Liver (tissue), 9 donors: Measurements from ENCODE around the gene NUP205. TPM values are rescaled to one million over a fixed set of nuclear protein-coding genes. Genes with fewer than 3 reads are reported as not detected.

Experiments used
- DNase-seq: peaks from one replicate; pipeline ENCODE4 v3.0.0-alpha.2; 2017; ENCODE audit warnings: low spot score
- H3K27ac ChIP-seq, 2 donors: one replicate each; pipeline ENCODE4 v1.7.0; 2013; ENCODE audit warnings: inconsistent platforms in 2 of 2, low read length in 2 of 2, control low read depth in 1 of 2, low read depth in 1 of 2, mild to moderate bottlenecking in 1 of 2
- H3K27me3 ChIP-seq, 4 donors: one replicate each; pipeline versions ENCODE4 v1.6.1 to v1.7.0; 2013; ENCODE audit warnings: low read length in 3 of 4, inconsistent platforms in 1 of 4, mild to moderate bottlenecking in 1 of 4, moderate library complexity in 1 of 4; ENCODE audit not compliant: control insufficient read depth in 4 of 4, insufficient read depth in 4 of 4
- H3K36me3 ChIP-seq, 4 donors: one replicate each; pipeline versions ENCODE4 v1.6.1 to v1.7.0; 2013; ENCODE audit warnings: low read length in 3 of 4, mild to moderate bottlenecking in 3 of 4, low read depth in 1 of 4, moderate library complexity in 1 of 4; ENCODE audit not compliant: control insufficient read depth in 4 of 4, insufficient read depth in 3 of 4
- H3K4me1 ChIP-seq, 4 donors: one replicate each; pipeline versions ENCODE4 v1.6.1 to v1.7.0; 2013; ENCODE audit warnings: low read length in 3 of 4, mild to moderate bottlenecking in 3 of 4, moderate library complexity in 1 of 4; ENCODE audit not compliant: control insufficient read depth in 4 of 4, insufficient read depth in 4 of 4
- H3K4me3 ChIP-seq, 3 donors: one replicate each; pipeline versions ENCODE4 v1.6.1 to v1.7.0; 2013; ENCODE audit warnings: low read length in 3 of 3, control low read depth in 1 of 3, low read depth in 1 of 3, mild to moderate bottlenecking in 1 of 3
- H3K9ac ChIP-seq, 2 donors: one replicate each; pipeline ENCODE4 v1.7.0; 2013; ENCODE audit warnings: low read length in 2 of 2, mild to moderate bottlenecking in 2 of 2, moderate library complexity in 2 of 2, control low read depth in 1 of 2, low read depth in 1 of 2
- H3K9me3 ChIP-seq, 4 donors: one replicate each; pipeline versions ENCODE4 v1.6.1 to v1.7.0; 2013; ENCODE audit warnings: low read length in 3 of 4; ENCODE audit not compliant: control insufficient read depth in 4 of 4
- ATF3 ChIP-seq: IDR thresholded peaks from 2 replicates; pipeline ENCODE4 v1.6.1; 2016; ENCODE audit warnings: antibody characterized with exemption
- CTCF ChIP-seq: fragments of 150-350 bp; IDR thresholded peaks from 2 replicates; pipeline ENCODE4 v1.5.1; 2017; ENCODE audit warnings: improper control_type of control experiment, low read depth, low read length; ENCODE audit not compliant: missing input control
- EGR1 ChIP-seq, 2 donors: IDR thresholded peaks; 2 replicates each; pipeline ENCODE4 v1.6.1; 2016 to 2018; ENCODE audit warnings: antibody characterized with exemption in 2 of 2, low read depth in 2 of 2
- FOXA1 ChIP-seq: IDR thresholded peaks from 2 replicates; pipeline ENCODE4 v1.6.1; 2016; ENCODE audit warnings: antibody characterized with exemption
- FOXA2 ChIP-seq: IDR thresholded peaks from 2 replicates; pipeline ENCODE4 v1.6.1; 2016; ENCODE audit warnings: antibody characterized with exemption
- GABPA ChIP-seq, 2 donors: IDR thresholded peaks in 1 of 2; conservative IDR thresholded peaks in 1 of 2; 2 replicates each; pipeline ENCODE4 v1.6.1; 2016; ENCODE audit warnings: antibody characterized with exemption in 2 of 2, mild to moderate bottlenecking in 1 of 2, moderate library complexity in 1 of 2
- HNF4A ChIP-seq, 2 donors: conservative IDR thresholded peaks; 2 replicates each; pipeline ENCODE4 v1.6.1; 2016; ENCODE audit warnings: antibody characterized with exemption in 2 of 2, mild to moderate bottlenecking in 2 of 2
- HNF4G ChIP-seq: IDR thresholded peaks from 2 replicates; pipeline ENCODE4 v1.6.1; 2016; ENCODE audit warnings: antibody characterized with exemption
- JUND ChIP-seq, 2 donors: IDR thresholded peaks; 2 replicates each; pipeline ENCODE4 v1.6.1; 2016; ENCODE audit warnings: antibody characterized with exemption in 2 of 2
- MAX ChIP-seq: IDR thresholded peaks from 2 replicates; pipeline ENCODE4 v1.6.1; 2016; ENCODE audit warnings: antibody characterized with exemption
- NR2F2 ChIP-seq: IDR thresholded peaks from 2 replicates; pipeline ENCODE4 v1.6.1; 2016; ENCODE audit warnings: antibody characterized with exemption
- RAD21 ChIP-seq, 2 donors: IDR thresholded peaks; 2 replicates each; pipeline ENCODE4 v1.6.1; 2016; ENCODE audit warnings: antibody characterized with exemption in 2 of 2, mild to moderate bottlenecking in 2 of 2
- REST ChIP-seq: IDR thresholded peaks from 2 replicates; pipeline ENCODE4 v1.6.1; 2016; ENCODE audit warnings: antibody characterized with exemption, mild to moderate bottlenecking
- RXRA ChIP-seq, 2 donors: IDR thresholded peaks; 2 replicates each; pipeline ENCODE4 v1.6.1; 2017 to 2018; ENCODE audit warnings: antibody characterized with exemption in 2 of 2, mild to moderate bottlenecking in 1 of 2
- SP1 ChIP-seq: IDR thresholded peaks from 2 replicates; pipeline ENCODE4 v1.6.1; 2018; ENCODE audit warnings: antibody characterized with exemption, mild to moderate bottlenecking
- TAF1 ChIP-seq: conservative IDR thresholded peaks from 2 replicates; pipeline ENCODE4 v1.6.1; 2016; ENCODE audit warnings: antibody characterized with exemption, mild to moderate bottlenecking
- YY1 ChIP-seq: IDR thresholded peaks from 2 replicates; pipeline ENCODE4 v1.6.1; 2016; ENCODE audit warnings: antibody characterized with exemption, mild to moderate bottlenecking
- WGBS: extraction: QIAGEN DNeasy Blood & Tissue Kit; methylation state at CpG from one replicate; pipeline ENCODE4 v1.1.7; 2013; 5-methylcytosine and 5-hydroxymethylcytosine counted together
- polyA plus RNA-seq, 2 donors: library from polyadenylated mRNA; stranded (reverse) in 1 of 2; unstranded in 1 of 2; fragments of 200-250 nt in 1 of 2; fragments of >200 nt in 1 of 2; fragmentation: Nextera tagmentation in 1 of 2; extraction: Ambion mirVana in 1 of 2; gene quantifications; one replicate each; pipeline versions ENCODE4 v1.2.1 to v1.2.3, GENCODE V29; 2013 to 2015
- total RNA-seq, 2 donors: library from RNA; depleted of rRNA; stranded (reverse); fragments of >200 nt; gene quantifications; one replicate each; pipeline ENCODE4 v1.2.3, GENCODE V29; 2014
- donor health status: healthy.
- donor health status: healthy.
- donor health status: healthy.
- donor health status: healthy.
- donor health status: healthy.

NUP205 gene
- total and polyA plus RNA-seq, 4 donors, result 6.3 to 27.8 (median 12.0) TPM

- Histone ChIP-seq H3K9ac (no peak overlapping the region), H3K9me3 (no peaks in the 10 kb centered on the region), H3K4me1 (no peaks in the 10 kb centered on the region), H3K27ac (no peak overlapping the region), H3K4me3 (no peak overlapping the region), H3K36me3 (peaks cover 11 to 50% (median 28%) of the 10 kb centered on the region in 4 donors), H3K27me3 (no peaks in the 10 kb centered on the region)
- TF ChIP-seq HNF4G, result no peak
- TF ChIP-seq YY1, result no peak
- TF ChIP-seq RAD21 (IDR thresholded peaks at IDR 0.05), result no peak
- TF ChIP-seq TAF1, result no peak
- no peak for TF ChIP-seq ATF3
- TF ChIP-seq GABPA (IDR thresholded peaks at IDR 0.05 in 1 of 2, conservative IDR thresholded peaks at IDR 0.05 in 1 of 2), result no peak
- TF ChIP-seq SP1, result no peak
- TF ChIP-seq FOXA1, result no peak
- WGBS, result 93% methylated on average over 2 of the region's 2 CpGs
- no peak for DNase-seq
Observed at GRCh38 chr7:135597181-135597925, 39.6 kb downstream of the NUP205 start.

- no peaks in the 10 kb centered on the region for H3K4me1 ChIP-seq
- no peak overlapping the region for H3K27ac ChIP-seq
- peaks cover 11 to 50% (median 26%) of the 10 kb centered on the region in 4 donors for H3K36me3 ChIP-seq
- H3K4me3 ChIP-seq, result no peak overlapping the region
- no peaks in the 10 kb centered on the region for H3K9me3 ChIP-seq
- H3K27me3 ChIP-seq, result no peaks in the 10 kb centered on the region
- no peak for TF ChIP-seq FOXA2
- no peak for TF ChIP-seq GABPA (IDR thresholded peaks at IDR 0.05 in 1 of 2, conservative IDR thresholded peaks at IDR 0.05 in 1 of 2)
- no peak for TF ChIP-seq CTCF
- no peak for TF ChIP-seq HNF4A (conservative IDR thresholded peaks at IDR 0.05)
- no peak for TF ChIP-seq RXRA (IDR thresholded peaks at IDR 0.05)
- TF ChIP-seq REST, result no peak
- no peak for TF ChIP-seq SP1
- no peak for TF ChIP-seq MAX
- TF ChIP-seq YY1, result no peak
- no peak for TF ChIP-seq FOXA1
- TF ChIP-seq RAD21 (IDR thresholded peaks at IDR 0.05), result no peak
- no peak for TF ChIP-seq TAF1
- TF ChIP-seq JUND (IDR thresholded peaks at IDR 0.05), result no peak
- TF ChIP-seq EGR1 (IDR thresholded peaks at IDR 0.05; ENCODE audit: low read depth in 2 of 2), result no peak
- TF ChIP-seq NR2F2, result no peak
- 85% methylated on average over 6 of the region's 6 CpGs for WGBS
- no peak overlapping the region for H3K9ac ChIP-seq
- no peak for DNase-seq
Observed at GRCh38 chr7:135597926-135598305, 40.2 kb downstream of the NUP205 start.
